ENCODE measurements around the gene SUPT3H.

The SUPT3H gene

DNA sequence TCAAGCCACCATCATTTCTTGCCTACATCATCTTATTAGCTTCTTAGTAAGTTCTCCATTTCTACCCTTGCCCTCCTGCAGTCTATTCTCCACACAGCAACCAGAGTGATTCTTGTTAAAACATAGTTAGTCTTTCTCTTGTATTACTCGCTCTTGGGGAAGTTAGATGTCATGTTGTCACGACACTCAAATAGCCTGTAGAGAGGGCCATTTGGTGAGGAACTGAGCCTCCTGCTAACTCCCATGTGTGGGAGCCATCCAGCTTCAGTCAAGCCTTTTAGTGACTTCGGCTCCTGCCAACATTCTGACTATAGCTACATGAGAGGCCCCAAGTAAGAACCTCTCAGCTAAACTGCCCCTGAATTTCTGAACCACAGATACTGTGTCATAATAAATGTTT is 594.8 kb downstream of the SUPT3H start:
- Histone ChIP-seq H3K9me3 (ENCODE audit: control insufficient read depth, insufficient read depth, low read length) (peaks cover 5% of the 10 kb centered on the region; the same call in 1 of the 2 replicates), H3K9ac (ENCODE audit: low read depth, low read length) (no peak overlapping the region), H3K4me1 (ENCODE audit: insufficient read depth, low read length) (0 out of 2 replicates have a peak, but pooled peaks cover 3% of the 10 kb centered on the region), H3K36me3 (ENCODE audit: insufficient read depth, low read length) (no peaks in the 10 kb centered on the region)

DNA sequence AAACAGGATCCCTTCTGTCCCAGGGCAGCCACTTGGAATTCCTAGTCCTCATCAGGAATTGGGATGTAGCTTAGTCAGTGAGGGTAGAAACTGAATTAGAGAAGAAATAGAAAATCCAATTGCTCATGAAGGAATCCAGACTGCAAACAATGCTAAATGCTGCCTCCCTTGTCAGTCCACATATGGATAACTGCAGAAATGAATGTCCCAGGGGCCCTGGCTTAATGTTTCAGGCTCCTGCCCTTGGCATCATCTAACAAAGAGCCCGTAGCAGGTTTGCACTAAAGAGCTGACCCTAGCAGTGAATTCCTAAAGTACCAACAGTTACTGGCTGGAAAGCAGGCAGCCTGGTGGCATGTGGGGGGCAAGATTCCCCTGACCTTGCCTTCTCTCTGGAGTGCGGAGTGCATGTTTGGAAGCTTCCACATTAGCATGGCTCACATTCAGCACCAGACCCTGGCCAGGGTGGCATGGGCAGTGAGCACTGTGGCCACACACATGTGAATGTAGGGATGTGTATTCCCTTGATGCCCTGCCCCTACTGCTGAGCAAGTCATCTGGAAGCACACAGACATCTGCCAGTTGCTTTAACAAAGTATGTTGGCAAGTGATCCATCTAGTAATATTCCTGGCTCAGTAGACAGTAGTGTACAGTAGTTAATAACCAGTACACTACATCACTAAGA is 595.7 kb downstream of the SUPT3H start:
- peaks cover 5% of the 10 kb centered on the region; the same call in 1 of the 2 replicates for H3K9me3 ChIP-seq (ENCODE audit: control insufficient read depth, insufficient read depth, low read length)
- H3K36me3 ChIP-seq (ENCODE audit: insufficient read depth, low read length): no peaks in the 10 kb centered on the region
- no peak overlapping the region for H3K9ac ChIP-seq (ENCODE audit: low read depth, low read length)
- H3K4me1 ChIP-seq (ENCODE audit: insufficient read depth, low read length): 0 out of 2 replicates have a peak, but pooled peaks cover 3% of the 10 kb centered on the region

GRCh38 chr6:44780161-44780560 is 597.6 kb downstream of the SUPT3H start:
- 0 out of 2 replicates have a peak, but pooled peaks cover 3% of the 10 kb centered on the region for H3K4me1 ChIP-seq (ENCODE audit: insufficient read depth, low read length)
- H3K9me3 ChIP-seq (ENCODE audit: control insufficient read depth, insufficient read depth, low read length): peaks cover 5% of the 10 kb centered on the region; the same call in 1 of the 2 replicates
- no peak overlapping the region for H3K9ac ChIP-seq (ENCODE audit: low read depth, low read length)

GRCh38 chr6:44779130-44779826 is 598.5 kb downstream of the SUPT3H start:
- Histone ChIP-seq H3K4me1 (ENCODE audit: insufficient read depth, low read length) (0 out of 2 replicates have a peak, but pooled peaks cover 3% of the 10 kb centered on the region), H3K36me3 (ENCODE audit: insufficient read depth, low read length) (no peaks in the 10 kb centered on the region), H3K9ac (ENCODE audit: low read depth, low read length) (no peak overlapping the region), H3K9me3 (ENCODE audit: control insufficient read depth, insufficient read depth, low read length) (peaks cover under 1% of the 10 kb centered on the region; the same call in 1 of the 2 replicates)

More at GRCh38 chr6:44780161-44780560, 597.6 kb downstream of the SUPT3H start:
- H3K36me3 ChIP-seq (ENCODE audit: insufficient read depth, low read length): no peaks in the 10 kb centered on the region
